Epithelial cell of esophagus (primary cell): ENCODE measurements around the gene AKT3.
A peak's percentile ranks its signal among the peaks of the same experiment; 100 is the strongest.

Experiments
- DNase-seq: peaks from one replicate; pipeline ENCODE4 v3.0.0; 2010; ENCODE audit warnings: low read depth
- H3K4me3 ChIP-seq: 2 replicates; pipeline ENCODE4 v1.5.1; 2011; ENCODE audit warnings: mild to moderate bottlenecking, low read length, control low read depth
- CTCF ChIP-seq: IDR thresholded peaks from 2 replicates; pipeline ENCODE4 v1.5.1; 2011; ENCODE audit warnings: low read depth, mild to moderate bottlenecking, low read length, control low read depth, inconsistent platforms; ENCODE audit not compliant: insufficient read depth; ENCODE audit errors: missing control alignments

AKT3 gene

GRCh38 chr1:243507672-243508302 is 342.3 kb downstream of the AKT3 start:
- no peak for TF ChIP-seq CTCF
- no peak overlapping the region for H3K4me3 ChIP-seq
- DNase-seq, result no peak

GRCh38 chr1:243507001-243507671 is 342.9 kb downstream of the AKT3 start:
- no peak for TF ChIP-seq CTCF
- peak; percentile 23 for DNase-seq
- H3K4me3 ChIP-seq, result no peak overlapping the region

GRCh38 chr1:243505986-243506689 is 343.9 kb downstream of the AKT3 start:
- no peak for TF ChIP-seq CTCF
- no peak for DNase-seq
- H3K4me3 ChIP-seq, result no peak overlapping the region

GRCh38 chr1:243503155-243503554 is 346.9 kb downstream of the AKT3 start:
- no peak overlapping the region for H3K4me3 ChIP-seq
- TF ChIP-seq CTCF, result no peak
- no peak for DNase-seq

GRCh38 chr1:243501002-243501401 is 349.0 kb downstream of the AKT3 start:
- peak; percentile 76 for DNase-seq
- no peak overlapping the region for H3K4me3 ChIP-seq
- no peak for TF ChIP-seq CTCF

GRCh38 chr1:243500512-243500911 is 349.5 kb downstream of the AKT3 start:
- DNase-seq, result no peak
- H3K4me3 ChIP-seq, result no peak overlapping the region
- no peak for TF ChIP-seq CTCF
